ENCODE results near the gene FADS3.

Gene FADS3

DNA sequence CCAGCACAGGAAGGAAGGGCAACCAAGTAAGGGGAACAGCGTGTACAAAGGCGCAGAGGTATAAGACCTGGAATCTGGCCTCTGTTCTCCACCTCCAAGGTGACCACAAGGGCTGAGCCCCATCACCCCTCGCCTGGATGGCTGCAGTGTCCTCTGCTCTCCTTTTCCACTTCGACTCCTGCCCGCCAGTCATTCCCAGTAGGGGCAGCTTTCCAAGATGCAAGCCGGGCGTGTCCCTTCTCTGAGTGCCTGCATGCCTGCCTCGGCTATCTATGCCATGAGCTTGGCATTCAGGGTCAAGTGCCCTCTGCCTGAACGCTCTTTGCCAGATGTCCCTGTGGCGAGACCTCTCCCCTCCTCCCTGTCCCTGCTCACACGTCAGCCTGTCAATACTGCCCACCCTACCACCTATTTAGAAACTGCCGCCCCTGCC lies 17.0 kb downstream of the FADS3 start:
- ChIA-PET CTCF (interaction anchor here (0.7 to 17.1 kb wide), 7 partner anchors 24 to 232 kb away, joined by 3 to 233 read pairs (median 110); partner anchors contain the start of gene BEST1), POLR2A (no interaction called here)

DNA sequence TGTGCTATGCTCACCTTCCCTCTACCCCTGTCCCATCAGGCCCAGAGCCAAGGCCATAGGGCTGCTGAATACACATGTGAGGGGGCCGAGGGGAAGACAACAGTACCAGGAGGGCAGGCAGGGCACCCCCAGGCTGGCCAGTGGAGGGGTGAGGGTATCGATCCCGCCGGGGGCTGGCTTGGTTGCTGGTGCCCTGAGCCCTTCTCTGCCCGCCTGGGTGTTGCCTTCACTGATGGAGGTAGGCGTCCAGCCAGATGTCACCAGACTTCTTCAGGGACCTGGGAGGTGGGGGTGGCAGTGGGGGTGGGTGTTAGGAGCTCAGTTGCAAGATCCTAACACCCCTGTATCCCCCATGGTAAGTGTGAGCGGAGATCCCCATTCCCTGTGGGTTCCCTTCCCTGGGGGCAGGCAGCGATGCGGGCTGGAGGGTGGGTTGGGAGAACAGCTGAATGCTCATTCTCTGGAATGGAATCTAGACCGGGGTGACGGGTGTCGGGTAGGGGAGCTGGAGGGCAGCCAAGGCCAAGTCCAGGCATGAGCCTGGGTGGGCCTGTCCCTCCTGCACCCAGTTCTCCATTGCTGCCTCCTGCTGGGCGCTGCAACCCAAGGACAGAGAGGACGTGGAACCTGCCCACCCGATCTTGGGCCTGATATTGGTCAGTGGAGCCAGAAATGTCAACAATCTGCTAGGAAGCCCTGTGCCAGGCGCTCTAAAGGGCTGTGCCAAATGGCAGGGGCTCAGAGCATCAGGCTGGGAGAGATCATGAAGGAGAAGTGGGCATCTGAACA lies 17.6 kb downstream of the FADS3 start:
- TF ChIP-seq, protein P1, sequence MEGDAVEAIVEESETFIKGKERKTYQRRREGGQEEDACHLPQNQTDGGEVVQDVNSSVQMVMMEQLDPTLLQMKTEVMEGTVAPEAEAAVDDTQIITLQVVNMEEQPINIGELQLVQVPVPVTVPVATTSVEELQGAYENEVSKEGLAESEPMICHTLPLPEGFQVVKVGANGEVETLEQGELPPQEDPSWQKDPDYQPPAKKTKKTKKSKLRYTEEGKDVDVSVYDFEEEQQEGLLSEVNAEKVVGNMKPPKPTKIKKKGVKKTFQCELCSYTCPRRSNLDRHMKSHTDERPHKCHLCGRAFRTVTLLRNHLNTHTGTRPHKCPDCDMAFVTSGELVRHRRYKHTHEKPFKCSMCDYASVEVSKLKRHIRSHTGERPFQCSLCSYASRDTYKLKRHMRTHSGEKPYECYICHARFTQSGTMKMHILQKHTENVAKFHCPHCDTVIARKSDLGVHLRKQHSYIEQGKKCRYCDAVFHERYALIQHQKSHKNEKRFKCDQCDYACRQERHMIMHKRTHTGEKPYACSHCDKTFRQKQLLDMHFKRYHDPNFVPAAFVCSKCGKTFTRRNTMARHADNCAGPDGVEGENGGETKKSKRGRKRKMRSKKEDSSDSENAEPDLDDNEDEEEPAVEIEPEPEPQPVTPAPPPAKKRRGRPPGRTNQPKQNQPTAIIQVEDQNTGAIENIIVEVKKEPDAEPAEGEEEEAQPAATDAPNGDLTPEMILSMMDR (IDR thresholded peaks at IDR 0.05; ENCODE audit: insufficient read depth, low read length, missing control alignments) = no peak
- ChIA-PET CTCF (interaction anchor here (0.7 to 17.1 kb wide), 6 partner anchors 9 to 232 kb away, joined by 3 to 233 read pairs (median 112); partner anchors contain the start of gene BEST1), POLR2A (no interaction called here)
- DNase-seq (ENCODE audit: low read depth, low spot score) = no peak
- no peak overlapping the region for H3K4me3 ChIP-seq (ENCODE audit: low read depth, low read length)

More for the DNA sequence above, 17.0 kb downstream of the FADS3 start:
- TF ChIP-seq, protein P1 (IDR thresholded peaks at IDR 0.05; ENCODE audit: insufficient read depth, low read length, missing control alignments) = no peak
- H3K4me3 ChIP-seq (ENCODE audit: low read depth, low read length) = no peak overlapping the region
- no peak for DNase-seq (ENCODE audit: low read depth, low spot score)

DNA sequence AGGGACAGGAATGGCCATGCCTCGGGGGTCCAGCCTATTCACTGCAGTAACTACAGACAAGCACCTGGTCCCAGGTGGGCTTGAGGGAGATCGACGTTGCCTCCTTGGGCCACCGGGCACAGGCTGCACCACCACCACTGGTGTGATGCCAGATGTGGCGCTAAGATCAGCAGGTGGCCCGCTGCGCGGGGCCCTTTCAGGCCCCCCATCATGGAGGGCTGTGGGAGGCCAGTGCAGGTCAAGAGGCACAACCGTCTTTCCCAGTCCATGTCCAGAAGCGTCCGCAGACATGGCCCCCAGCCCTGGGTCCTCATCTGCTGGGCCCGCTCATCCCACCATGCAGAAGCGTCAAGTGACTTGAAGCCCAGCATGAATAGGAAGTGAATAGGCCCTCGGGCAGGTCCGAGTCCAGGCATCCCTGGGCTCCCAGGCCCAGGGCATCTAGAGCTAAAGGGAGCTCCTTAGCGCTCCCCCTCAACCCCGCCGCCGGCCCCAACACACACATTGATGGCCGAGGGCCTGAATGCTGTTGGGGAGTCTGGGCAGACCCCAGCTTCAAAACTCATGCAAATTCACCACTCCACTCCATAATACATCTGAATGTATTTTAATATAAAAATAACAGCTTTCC lies 18.3 kb downstream of the FADS3 start:
- CTCF ChIA-PET = interaction anchor here (0.7 to 17.1 kb wide), 8 partner anchors 9 to 233 kb away, joined by 3 to 233 read pairs (median 94); partner anchors contain the start of gene BEST1
- H3K4me3 ChIP-seq (ENCODE audit: low read depth, low read length) = no peak overlapping the region
- POLR2A ChIA-PET = no interaction called here
- TF ChIP-seq, protein P1 (IDR thresholded peaks at IDR 0.05; ENCODE audit: insufficient read depth, low read length, missing control alignments) = no peak
- DNase-seq (ENCODE audit: low read depth, low spot score) = no peak

DNA sequence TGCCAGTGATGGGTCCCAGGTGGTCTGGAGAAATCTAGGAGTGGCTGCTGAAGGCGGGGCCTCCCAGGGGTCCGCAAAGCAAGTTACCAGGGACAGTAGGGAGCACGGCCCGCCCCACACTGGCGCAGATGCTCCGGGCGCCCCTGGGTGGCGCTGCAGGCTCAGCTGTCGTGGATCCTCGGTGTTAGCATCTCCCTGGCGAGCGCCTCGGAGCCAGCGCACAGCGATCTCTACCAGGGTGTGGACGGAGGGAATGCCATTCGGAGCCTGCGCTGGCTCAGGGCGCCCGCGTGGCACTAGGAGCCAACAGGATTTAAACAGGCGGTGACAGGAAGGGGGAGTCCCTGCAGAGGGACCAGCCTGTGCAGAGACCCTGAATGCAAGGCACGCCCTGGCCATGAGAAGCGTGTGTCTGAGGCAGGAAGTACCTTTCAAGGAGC lies 20.2 kb downstream of the FADS3 start:
- DNase-seq (ENCODE audit: low read depth, low spot score) = peak; percentile 12
- CTCF ChIA-PET = interaction anchor here (0.8 to 17.1 kb wide), 29 partner anchors 9 to 507 kb away, joined by 3 to 233 read pairs (median 6); partner anchors contain the start of gene BEST1

DNA sequence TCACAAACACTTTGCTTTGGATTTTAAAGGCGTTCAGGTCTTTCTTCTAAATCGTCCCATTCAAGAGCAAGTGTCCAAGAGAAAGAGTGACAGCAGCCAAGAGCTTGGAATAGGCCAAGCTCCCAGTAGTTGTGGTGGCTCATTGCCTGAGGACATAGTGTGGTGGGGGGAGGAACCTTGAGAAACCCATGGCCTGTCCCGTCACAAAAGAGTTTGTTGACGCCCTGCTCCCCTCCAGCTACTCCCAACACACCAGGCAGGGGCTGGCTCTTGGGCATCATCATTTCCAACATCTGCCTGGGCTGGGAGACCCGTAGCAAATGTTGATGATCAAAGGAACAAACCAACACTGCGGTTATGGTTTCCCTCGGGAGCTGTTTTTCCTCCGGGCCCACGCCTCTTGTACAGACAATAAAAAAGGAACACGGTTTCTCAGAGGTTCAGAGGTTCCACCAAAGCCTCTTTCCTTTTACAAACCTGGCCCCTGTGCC lies 20.8 kb downstream of the FADS3 start:
- POLR2A ChIA-PET = interaction anchor here (0.9 to 1.4 kb wide), 5 partner anchors 11 to 95 kb away, joined by 3 to 8 read pairs (median 4); no protein-coding TSS in a partner anchor
- no peak overlapping the region for H3K4me3 ChIP-seq (ENCODE audit: low read depth, low read length)
- TF ChIP-seq, protein P1 (IDR thresholded peaks at IDR 0.05; ENCODE audit: insufficient read depth, low read length, missing control alignments) = no peak
- no peak for DNase-seq (ENCODE audit: low read depth, low spot score)
- CTCF ChIA-PET = interaction anchor here (0.7 to 17.1 kb wide), 39 partner anchors 9 to 507 kb away, joined by 3 to 233 read pairs (median 4); partner anchors contain the start of genes BEST1 and INCENP

More for the DNA sequence above, 20.2 kb downstream of the FADS3 start:
- peak overlapping the region; percentile 21 for H3K4me3 ChIP-seq (ENCODE audit: low read depth, low read length)
- POLR2A ChIA-PET = interaction anchor here (1.0 to 1.4 kb wide), 3 partner anchors 11 to 94 kb away, joined by 3 to 8 read pairs (median 4); no protein-coding TSS in a partner anchor
- TF ChIP-seq, protein P1 (IDR thresholded peaks at IDR 0.05; ENCODE audit: insufficient read depth, low read length, missing control alignments) = peak; percentile 97
